Endothelial cell of umbilical vein (primary cell): ENCODE results near the gene GIMAP6.

Source experiments
- CTCF ChIP-seq, 2 donors: IDR thresholded peaks; 1 replicate in 1 of 2; 2 replicates in 1 of 2; pipeline ENCODE4 v1.5.1; 2011; ENCODE audit warnings: low read length in 2 of 2, mild to moderate bottlenecking in 2 of 2, moderate library complexity in 2 of 2, control low read depth in 1 of 2, inconsistent platforms in 1 of 2, low read depth in 1 of 2; ENCODE audit not compliant: insufficient read depth in 1 of 2; ENCODE audit errors: extremely low read depth in 1 of 2
- EZH2 ChIP-seq: IDR thresholded peaks from 2 replicates; pipeline ENCODE4 v1.6.1; 2012; ENCODE audit warnings: borderline replicate concordance, low read depth, mild to moderate bottlenecking, moderate library complexity, low read length, inconsistent platforms; ENCODE audit not compliant: severe bottlenecking
- JUN ChIP-seq: IDR thresholded peaks from 2 replicates; pipeline ENCODE4 v1.6.1; 2011; ENCODE audit warnings: borderline replicate concordance, low read depth; ENCODE audit not compliant: insufficient read length, insufficient read depth
- MYC ChIP-seq: IDR thresholded peaks from one replicate; pipeline ENCODE4 v1.6.1; 2011; ENCODE audit warnings: mild to moderate bottlenecking, low read depth, low read length
- POLR2A ChIP-seq: IDR thresholded peaks from 2 replicates; pipeline ENCODE4 v1.6.1; 2012; ENCODE audit warnings: low read depth, mild to moderate bottlenecking, control low read depth, low read length

GRCh38 chr7:150586785-150587152, 45.4 kb downstream of the GIMAP6 start:
- TF ChIP-seq JUN (peak; percentile 94), CTCF (IDR thresholded peaks at IDR 0.05; ENCODE audit: extremely low read depth in 1 of 2, insufficient read depth in 1 of 2, low read depth in 1 of 2, low read length in 2 of 2) (no peak), POLR2A (no peak), EZH2 (no peak), MYC (no peak)
